ENCODE measurements around the gene FBXO22.
"Not testable (repeated sequence)": the region's sequence is repeated elsewhere in the genome, so short reads cannot be mapped to it uniquely, and the experiment has no call there.

Gene FBXO22

GRCh38 chr15:75981149-75981815, 77.6 kb downstream of the FBXO22 start:
- no peak for DNase-seq (ENCODE audit: low read depth)

GRCh38 chr15:75982468-75982867, 78.8 kb downstream of the FBXO22 start:
- no peak for DNase-seq (ENCODE audit: low read depth)

GRCh38 chr15:75984706-75985105, 81.0 kb downstream of the FBXO22 start:
- DNase-seq (ENCODE audit: low read depth) = not testable (repeated sequence)

GRCh38 chr15:75985971-75986370, 82.3 kb downstream of the FBXO22 start:
- no peak for DNase-seq (ENCODE audit: low read depth)

GRCh38 chr15:75989045-75989444, 85.4 kb downstream of the FBXO22 start:
- DNase-seq (ENCODE audit: low read depth) = no peak

GRCh38 chr15:75989875-75990274, 86.2 kb downstream of the FBXO22 start:
- DNase-seq (ENCODE audit: low read depth) = no peak

Measured in stimulated activated CD8-positive, alpha-beta memory T cell treated with anti-CD3 and anti-CD28 coated beads, Interleukin-4, amount 100 ng/mL, for 24 hours (primary cell).